BJ (cell line): ENCODE measurements around the gene COL24A1. TPM values are rescaled to one million over a fixed set of nuclear protein-coding genes. Genes with fewer than 3 reads are reported as not detected.

ENCODE experiments used
- CTCF ChIA-PET: fragments of 350-600 bp; formaldehyde crosslinking; extraction: SDS; loops from one replicate; lab custom pipeline; 2021; ENCODE audit warnings: antibody characterized with exemption, inconsistent platforms; lab: Yijun Ruan, JAX
- POLR2A ChIA-PET: fragments of 300-600 bp; sonication (Branson Sonifier 250); formaldehyde crosslinking; extraction: SDS; loops from one replicate; lab custom pipeline; 2021; ENCODE audit warnings: antibody characterized with exemption; lab: Charles Lee
- DNase-seq: peaks from one replicate; pipeline ENCODE4 v3.0.0-alpha.2; 2011; ENCODE audit warnings: low read depth
- H3K27me3 ChIP-seq: 2 replicates; pipeline ENCODE4 v1.6.0; 2011; ENCODE audit warnings: low read length; ENCODE audit not compliant: control insufficient read depth, insufficient read depth
- H3K36me3 ChIP-seq: 2 replicates; pipeline ENCODE4 v1.5.1; 2011; ENCODE audit warnings: low read length; ENCODE audit not compliant: control insufficient read depth, insufficient read depth
- H3K4me3 ChIP-seq: 2 replicates; pipeline ENCODE4 v1.5.1; 2011; ENCODE audit warnings: low read depth, mild to moderate bottlenecking, control low read depth, low read length
- polyA plus RNA-seq: library from polyadenylated mRNA; depleted of rRNA; stranded (reverse); fragments of >200 nt; gene quantifications from 2 replicates; pipeline ENCODE4 v1.2.3, GENCODE V29; 2011
- TF ChIP-seq, protein P1 (sequence below): IDR thresholded peaks from 2 replicates; pipeline ENCODE4 v1.5.1; 2011; ENCODE audit warnings: low read depth, mild to moderate bottlenecking, control low read depth, inconsistent platforms, low read length, moderate library complexity; ENCODE audit not compliant: insufficient read depth

COL24A1 gene
- polyA plus RNA-seq, 1 experiment = 0.28 TPM

DNA sequence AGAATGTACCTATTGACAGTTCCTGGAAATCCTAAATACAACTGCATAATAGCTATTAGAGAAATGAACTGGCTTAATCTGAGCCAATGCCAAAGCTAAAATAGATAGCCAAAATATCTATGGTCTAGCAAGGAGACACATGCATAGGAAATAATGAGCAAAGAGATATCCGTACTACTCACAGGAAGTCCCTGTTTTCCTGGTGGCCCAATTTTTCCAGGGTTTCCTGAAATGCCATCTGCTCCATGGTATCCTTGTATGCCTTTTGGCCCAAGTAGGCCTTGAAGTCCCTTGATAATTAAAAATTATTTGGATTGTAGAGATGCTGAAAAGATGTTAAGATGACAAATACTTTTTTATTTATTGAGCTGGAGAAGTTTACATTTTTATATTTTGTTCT lies 340.0 kb downstream of the COL24A1 start:
- H3K36me3 ChIP-seq = no peaks in the 10 kb centered on the region
- ChIA-PET CTCF (interaction anchor here (0.6 to 1.3 kb wide), 2 partner anchors 108 to 118 kb away, joined by 3 read pairs; partner anchors contain the start of gene ZNHIT6), POLR2A (no interaction called here)
- TF ChIP-seq, protein P1, sequence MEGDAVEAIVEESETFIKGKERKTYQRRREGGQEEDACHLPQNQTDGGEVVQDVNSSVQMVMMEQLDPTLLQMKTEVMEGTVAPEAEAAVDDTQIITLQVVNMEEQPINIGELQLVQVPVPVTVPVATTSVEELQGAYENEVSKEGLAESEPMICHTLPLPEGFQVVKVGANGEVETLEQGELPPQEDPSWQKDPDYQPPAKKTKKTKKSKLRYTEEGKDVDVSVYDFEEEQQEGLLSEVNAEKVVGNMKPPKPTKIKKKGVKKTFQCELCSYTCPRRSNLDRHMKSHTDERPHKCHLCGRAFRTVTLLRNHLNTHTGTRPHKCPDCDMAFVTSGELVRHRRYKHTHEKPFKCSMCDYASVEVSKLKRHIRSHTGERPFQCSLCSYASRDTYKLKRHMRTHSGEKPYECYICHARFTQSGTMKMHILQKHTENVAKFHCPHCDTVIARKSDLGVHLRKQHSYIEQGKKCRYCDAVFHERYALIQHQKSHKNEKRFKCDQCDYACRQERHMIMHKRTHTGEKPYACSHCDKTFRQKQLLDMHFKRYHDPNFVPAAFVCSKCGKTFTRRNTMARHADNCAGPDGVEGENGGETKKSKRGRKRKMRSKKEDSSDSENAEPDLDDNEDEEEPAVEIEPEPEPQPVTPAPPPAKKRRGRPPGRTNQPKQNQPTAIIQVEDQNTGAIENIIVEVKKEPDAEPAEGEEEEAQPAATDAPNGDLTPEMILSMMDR = no peak
- DNase-seq = no peak
- H3K4me3 ChIP-seq = no peak overlapping the region
- H3K27me3 ChIP-seq = no peaks in the 10 kb centered on the region

DNA sequence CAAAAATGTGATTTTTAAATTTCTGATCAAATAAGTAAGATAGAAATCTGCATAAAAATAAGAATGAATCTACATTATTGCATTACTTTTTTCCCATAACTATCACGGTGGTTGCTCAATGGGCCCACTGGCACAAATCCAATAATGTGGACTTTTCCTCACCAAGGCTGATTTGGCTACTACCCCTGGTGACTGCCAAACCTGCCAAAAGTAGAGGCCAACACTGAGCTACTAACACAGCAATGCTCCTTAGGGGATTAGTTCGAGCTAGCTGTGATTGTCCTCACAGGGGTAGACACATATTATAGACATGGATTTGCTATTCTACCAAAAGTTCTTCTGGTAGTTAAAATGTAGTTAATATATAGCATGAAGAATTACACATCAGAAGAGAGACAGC lies 340.7 kb downstream of the COL24A1 start:
- Histone ChIP-seq H3K36me3 (no peaks in the 10 kb centered on the region), H3K4me3 (no peak overlapping the region), H3K27me3 (no peaks in the 10 kb centered on the region)
- TF ChIP-seq, protein P1 = no peak
- CTCF ChIA-PET = no interaction called here
- POLR2A ChIA-PET = no interaction called here
- no peak for DNase-seq

DNA sequence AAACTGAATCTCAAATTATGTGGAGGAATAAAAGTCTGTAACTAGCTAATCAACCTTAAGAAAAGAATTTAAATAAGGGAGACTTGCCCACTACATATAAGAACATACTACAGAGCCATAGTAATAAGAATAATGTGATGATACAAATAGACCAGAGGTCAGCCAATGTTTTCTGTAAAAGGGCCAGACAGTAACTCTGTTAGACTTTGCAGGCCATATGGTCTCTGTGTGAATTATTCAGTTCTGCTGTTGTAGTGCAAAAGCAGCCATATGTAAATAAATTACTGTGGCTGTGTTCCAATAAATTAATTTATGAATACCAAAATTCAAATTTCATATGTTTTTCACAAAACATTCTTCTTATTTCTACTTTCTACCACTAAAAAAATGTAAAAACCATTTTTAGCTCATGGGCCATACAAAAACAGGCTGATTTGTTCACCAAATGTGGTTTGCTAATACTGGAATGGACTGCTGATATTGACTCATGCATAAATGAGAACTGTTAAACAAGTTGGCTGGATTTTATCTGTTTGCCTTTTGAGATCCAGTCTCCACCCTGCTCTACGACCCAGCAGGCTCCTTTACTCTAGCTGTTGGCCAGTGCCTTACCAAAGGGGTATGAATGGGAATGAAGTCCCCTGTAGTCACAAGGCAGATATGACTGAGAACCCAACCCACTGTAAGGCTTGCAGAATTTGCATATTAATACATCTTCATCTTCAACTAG lies 350.2 kb downstream of the COL24A1 start:
- TF ChIP-seq, protein P1 = no peak
- no peaks in the 10 kb centered on the region for H3K36me3 ChIP-seq
- DNase-seq = no peak
- no peaks in the 10 kb centered on the region for H3K27me3 ChIP-seq
- H3K4me3 ChIP-seq = no peak overlapping the region
- ChIA-PET POLR2A (no interaction called here), CTCF (interaction anchor here (1.6 kb wide), 1 partner anchor 194 kb away, joined by 3 read pairs; no protein-coding TSS in a partner anchor)

DNA sequence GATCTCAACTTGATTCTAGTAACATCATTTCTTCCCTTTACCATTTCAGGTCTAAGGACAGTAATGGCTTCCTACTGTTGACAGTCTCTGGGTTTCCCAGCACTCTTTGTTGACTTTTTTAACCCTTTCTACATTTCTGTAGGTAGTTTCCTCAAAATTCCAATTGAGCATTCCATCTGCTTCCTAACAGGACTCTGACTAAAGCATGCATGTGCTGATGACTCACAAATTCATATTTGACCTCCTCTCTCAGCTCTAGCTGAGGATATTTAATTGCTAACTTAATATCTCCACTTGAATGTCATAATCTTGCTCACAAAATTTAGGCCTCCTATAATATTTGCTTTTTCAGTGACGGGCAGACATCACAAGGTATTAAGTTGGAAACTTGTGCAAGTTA lies 355.1 kb downstream of the COL24A1 start:
- no peaks in the 10 kb centered on the region for H3K36me3 ChIP-seq
- POLR2A ChIA-PET = no interaction called here
- H3K4me3 ChIP-seq = no peak overlapping the region
- CTCF ChIA-PET = no interaction called here
- TF ChIP-seq, protein P1 = no peak
- H3K27me3 ChIP-seq = no peaks in the 10 kb centered on the region
- no peak for DNase-seq

DNA sequence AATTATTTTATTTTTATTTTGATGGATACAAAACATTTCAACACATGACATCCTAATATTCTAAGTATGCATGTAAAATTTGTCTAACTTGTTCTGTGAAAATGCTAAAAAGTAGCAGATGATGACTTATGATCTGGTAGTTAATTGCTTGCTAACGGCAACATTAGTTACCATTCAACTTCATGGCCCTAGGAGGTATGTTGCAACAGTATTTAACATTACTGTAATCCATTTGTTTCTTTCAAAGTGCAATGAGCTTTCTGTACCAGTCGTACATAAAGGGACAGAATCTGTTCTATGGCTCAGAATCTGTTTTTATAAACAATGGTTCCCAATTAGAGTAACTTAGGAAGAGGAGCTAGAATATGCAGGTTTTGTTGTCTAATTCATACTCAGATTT lies 356.8 kb downstream of the COL24A1 start:
- no peak for DNase-seq
- TF ChIP-seq, protein P1 = no peak
- POLR2A ChIA-PET = no interaction called here
- CTCF ChIA-PET = no interaction called here
- Histone ChIP-seq H3K4me3 (no peak overlapping the region), H3K36me3 (no peaks in the 10 kb centered on the region), H3K27me3 (no peaks in the 10 kb centered on the region)
